Hematopoietic multipotent progenitor cell treated with erythropoietin and hydrocortisone succinate and interleukin-3 and kit ligand, for 4 days (in vitro differentiated cells): ENCODE results near the gene BPI.
"Not testable (repeated sequence)": the region's sequence is repeated elsewhere in the genome, so short reads cannot be mapped to it uniquely, and the experiment has no call there.

Source experiments
- DNase-seq: peaks from one replicate; pipeline ENCODE4 v3.0.0-alpha.2; 2015

BPI gene

GRCh38 chr20:38303908-38304379 is at the start of gene BPI:
BPI (plus strand) TSS chr20:38304156; CDS start chr20:38304224, 68 bp downstream.
- peak; percentile 89 for DNase-seq

GRCh38 chr20:38254621-38255020 is 49.3 kb upstream of the BPI start:
- not testable (repeated sequence) for DNase-seq

GRCh38 chr20:38255393-38255792 is 48.6 kb upstream of the BPI start:
- DNase-seq: no peak

- no peak for DNase-seq
Measured at GRCh38 chr20:38256021-38256420, 47.9 kb upstream of the BPI start.

GRCh38 chr20:38256966-38257365 is 47.0 kb upstream of the BPI start:
- DNase-seq: no peak

- DNase-seq: no peak
Measured at GRCh38 chr20:38258545-38259215, 45.3 kb upstream of the BPI start.

- DNase-seq: no peak
Measured at GRCh38 chr20:38260025-38260377, 44.0 kb upstream of the BPI start.

GRCh38 chr20:38260378-38261053 is 43.4 kb upstream of the BPI start, which contains the start of gene KIAA1755:
KIAA1755 (minus strand) TSS chr20:38260735; CDS start chr20:38260500, 235 bp downstream.
- DNase-seq: no peak

GRCh38 chr20:38261054-38261390 is 42.9 kb upstream of the BPI start:
- no peak for DNase-seq

GRCh38 chr20:38262931-38263330 is 41.0 kb upstream of the BPI start:
- no peak for DNase-seq

- DNase-seq: no peak
Measured at GRCh38 chr20:38266426-38266825, 37.5 kb upstream of the BPI start.

- DNase-seq: no peak
Measured at GRCh38 chr20:38267296-38267695, 36.7 kb upstream of the BPI start.

GRCh38 chr20:38267901-38268514 is 35.9 kb upstream of the BPI start:
- DNase-seq: no peak

GRCh38 chr20:38269040-38269439 is 34.9 kb upstream of the BPI start:
- no peak for DNase-seq

GRCh38 chr20:38269715-38270114 is 34.2 kb upstream of the BPI start:
- no peak for DNase-seq

- no peak for DNase-seq
Measured at GRCh38 chr20:38270869-38271605, 32.9 kb upstream of the BPI start.

- no peak for DNase-seq
Measured at GRCh38 chr20:38271608-38272120, 32.3 kb upstream of the BPI start.

GRCh38 chr20:38272398-38272797 is 31.6 kb upstream of the BPI start:
- no peak for DNase-seq

- DNase-seq: no peak
Measured at GRCh38 chr20:38272961-38273360, 31.0 kb upstream of the BPI start.

- peak; percentile 61 for DNase-seq
Measured at GRCh38 chr20:38275815-38276550, 28.0 kb upstream of the BPI start.

GRCh38 chr20:38277285-38277684 is 26.7 kb upstream of the BPI start:
- no peak for DNase-seq

GRCh38 chr20:38277691-38278090 is 26.3 kb upstream of the BPI start:
- DNase-seq: no peak

GRCh38 chr20:38278131-38278530 is 25.8 kb upstream of the BPI start:
- no peak for DNase-seq
